Brain pericyte (primary cell): ENCODE results near the gene BIN1.
"Not testable (repeated sequence)": the region's sequence is repeated elsewhere in the genome, so short reads cannot be mapped to it uniquely, and the experiment has no call there.

Experiments
- DNase-seq: peaks from one replicate; pipeline ENCODE4 v3.0.0-alpha.2; 2012; ENCODE audit warnings: low read depth, low spot score

The BIN1 gene

DNA sequence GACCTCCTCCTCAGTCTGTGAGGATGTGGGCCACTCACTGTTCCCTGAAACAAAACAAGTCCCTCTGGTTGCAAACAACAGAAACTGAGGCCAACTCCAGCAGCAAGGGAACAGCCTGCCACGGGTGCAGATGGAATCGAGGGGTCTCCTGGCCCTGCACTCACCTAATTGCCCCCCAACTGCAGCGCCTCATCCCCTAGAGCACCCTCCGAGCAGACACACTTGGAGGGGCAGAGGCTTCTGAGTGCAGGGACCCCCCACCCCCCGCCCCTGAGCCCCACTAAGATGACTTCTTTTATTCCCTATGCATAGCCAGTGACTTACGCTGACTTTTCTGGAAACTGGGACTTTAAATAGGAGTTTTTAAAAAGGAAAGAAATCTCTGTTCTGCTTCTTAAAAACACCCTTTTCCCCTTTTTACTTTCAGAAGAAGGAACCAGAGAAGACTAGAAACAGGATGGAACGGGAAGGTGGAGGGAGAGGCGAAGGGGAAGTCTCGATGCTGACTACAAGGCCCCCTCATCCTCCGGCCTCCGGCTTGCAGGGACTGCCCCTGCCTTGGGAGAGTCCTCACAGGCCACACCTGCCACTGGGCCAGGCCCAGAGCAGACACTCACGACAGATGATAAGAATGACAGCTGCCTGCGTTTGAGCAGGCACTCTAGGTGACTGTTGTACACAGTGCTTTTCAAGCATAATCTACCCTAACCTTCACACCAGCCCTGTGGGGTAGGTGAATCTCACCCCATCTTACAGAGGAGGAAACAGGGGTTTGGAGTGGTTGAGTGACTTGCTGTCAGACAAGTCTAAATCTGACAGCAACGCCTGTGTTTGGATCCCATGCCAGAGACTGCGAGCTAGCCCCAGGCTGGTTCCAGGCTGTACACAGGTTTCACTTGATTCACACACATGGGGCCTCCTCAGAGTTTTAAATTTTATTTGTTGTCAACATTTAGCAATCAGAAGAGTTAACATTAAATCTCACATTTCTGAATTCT is 28.2 kb upstream of the BIN1 start:
- DNase-seq: no peak

DNA sequence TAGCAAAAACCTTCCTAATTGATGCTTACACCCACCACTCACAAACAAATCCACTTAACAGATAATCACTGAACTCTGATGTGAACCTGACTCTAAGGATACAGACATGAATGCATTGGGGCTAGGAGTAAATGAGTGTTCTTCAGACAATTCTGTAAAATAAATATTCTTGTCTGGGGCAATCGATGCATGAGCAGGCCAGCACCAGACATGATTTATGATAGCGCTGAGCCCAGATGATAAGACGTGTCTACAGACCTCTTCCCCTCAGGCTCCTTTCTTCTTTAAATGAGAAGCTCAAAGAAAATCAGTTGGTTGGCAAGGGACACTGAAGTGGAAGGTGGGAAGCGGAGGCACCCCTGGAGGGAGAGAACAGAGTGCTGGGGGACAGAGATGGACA is 27.3 kb upstream of the BIN1 start:
- no peak for DNase-seq

DNA sequence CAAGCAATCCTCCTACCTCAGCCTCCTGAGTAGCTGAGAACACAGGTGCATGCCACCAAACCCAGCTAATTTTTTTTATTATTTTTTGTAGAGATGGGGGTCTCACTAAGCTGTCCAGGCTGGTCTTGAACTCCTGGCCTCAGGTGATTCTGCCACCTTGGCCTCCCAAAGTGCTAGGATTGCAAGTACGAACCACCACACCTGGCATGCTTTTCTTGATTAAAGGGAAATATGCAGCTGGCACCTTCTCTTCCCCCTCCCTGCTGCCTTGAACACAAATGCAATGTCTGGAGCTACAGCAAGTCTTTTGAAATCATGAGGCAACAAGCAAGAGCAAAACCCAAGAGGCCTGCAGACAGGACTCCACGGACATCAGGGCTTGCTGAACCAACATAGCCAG is 26.8 kb upstream of the BIN1 start:
- DNase-seq: no peak

DNA sequence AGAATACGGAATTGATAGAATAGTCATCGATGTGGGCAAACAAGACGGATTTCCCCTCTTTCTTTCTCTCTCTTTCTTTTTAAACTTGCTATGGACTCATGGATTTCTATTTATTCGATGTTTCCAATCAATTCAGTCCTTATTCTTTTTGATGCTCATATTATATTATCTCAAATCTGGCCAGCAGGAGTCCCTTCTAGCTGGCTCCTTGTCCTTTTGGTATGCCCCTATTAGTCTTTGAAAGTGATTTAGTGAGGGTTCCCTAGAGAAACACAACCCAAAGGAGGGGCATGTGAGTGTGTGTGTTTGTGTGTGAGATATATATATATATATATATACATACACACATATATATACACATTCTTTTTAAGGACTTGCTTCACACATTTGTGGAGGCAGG is 23.5 kb upstream of the BIN1 start:
- no peak for DNase-seq

DNA sequence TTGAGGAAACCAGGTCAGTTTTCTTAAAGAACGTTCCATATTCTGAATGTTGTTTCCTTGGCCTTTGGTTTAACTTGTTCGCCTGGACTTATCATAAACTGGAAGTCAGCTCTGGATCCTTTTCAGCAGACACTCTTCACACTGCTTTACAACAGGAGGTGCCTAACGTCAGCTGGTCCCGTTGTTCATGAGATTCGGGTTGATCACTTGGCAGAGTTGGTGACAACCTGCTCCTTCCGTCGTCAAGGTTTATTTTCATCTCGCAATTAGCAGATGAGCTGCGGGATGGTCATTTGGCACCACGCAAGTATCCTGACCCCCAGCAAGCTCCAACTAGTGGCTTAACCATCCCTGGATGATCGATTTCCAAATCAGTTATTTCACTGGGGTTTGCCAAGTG is 23.0 kb upstream of the BIN1 start:
- DNase-seq: no peak

DNA sequence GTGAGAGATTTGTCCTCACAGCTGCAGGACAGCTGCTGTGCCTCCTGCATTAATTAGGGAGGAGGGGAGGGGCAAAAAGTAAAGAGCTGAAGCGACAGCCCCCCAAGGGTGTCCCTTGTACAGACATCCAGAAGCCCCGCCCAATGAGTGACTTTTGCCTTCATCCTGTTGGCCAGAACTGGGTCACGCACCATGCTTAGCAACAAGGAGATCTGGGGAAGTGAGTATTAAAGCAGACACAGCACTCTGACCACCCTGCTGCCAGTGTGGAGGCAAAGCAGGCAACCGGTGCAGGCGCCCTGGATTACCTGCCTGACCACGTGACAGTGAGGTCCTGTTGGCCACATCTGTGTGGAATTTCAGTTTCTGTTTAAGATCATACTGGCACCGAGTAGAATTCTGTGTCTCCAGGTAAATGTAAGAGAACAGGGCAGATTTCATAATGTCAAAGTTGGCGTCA is 21.5 kb upstream of the BIN1 start:
- no peak for DNase-seq

DNA sequence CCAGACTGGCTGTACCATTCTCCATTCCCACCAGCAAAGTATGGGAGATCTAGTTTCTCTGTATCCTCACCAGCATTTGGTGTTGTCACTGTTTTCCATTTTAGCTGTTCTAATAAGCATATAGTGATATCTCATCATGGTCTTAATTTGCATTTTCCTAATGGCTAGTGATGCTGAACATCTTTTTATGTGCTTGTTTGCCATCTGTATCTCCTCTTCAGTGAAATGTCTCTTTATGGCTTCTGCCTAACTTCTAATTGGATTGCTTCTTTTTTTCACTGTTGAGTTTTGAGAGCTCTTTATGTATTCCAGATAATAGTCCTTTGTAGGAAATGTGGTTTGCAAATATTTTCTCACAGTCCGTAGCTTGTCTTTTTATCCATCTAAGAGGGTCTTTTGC is 18.9 kb upstream of the BIN1 start:
- no peak for DNase-seq

DNA sequence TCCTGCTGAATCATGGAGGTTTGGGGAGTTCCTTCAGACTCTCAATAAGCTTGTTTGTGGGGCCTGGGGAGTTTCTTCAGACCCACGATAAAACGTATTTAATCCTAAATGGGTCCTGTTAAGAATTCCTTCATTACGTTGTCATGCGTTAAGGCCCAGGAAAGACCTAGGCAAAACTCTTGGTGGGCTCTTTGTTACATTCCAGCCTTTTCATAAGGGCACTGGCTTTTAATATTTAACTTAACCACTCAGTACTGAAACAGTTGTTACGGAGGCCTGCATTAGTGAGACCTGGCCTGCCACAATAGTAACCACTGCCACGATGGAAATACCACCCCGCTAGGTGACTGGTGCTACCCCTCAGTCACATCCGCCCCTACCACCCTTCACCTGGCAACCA is 17.5 kb upstream of the BIN1 start:
- DNase-seq: no peak

DNA sequence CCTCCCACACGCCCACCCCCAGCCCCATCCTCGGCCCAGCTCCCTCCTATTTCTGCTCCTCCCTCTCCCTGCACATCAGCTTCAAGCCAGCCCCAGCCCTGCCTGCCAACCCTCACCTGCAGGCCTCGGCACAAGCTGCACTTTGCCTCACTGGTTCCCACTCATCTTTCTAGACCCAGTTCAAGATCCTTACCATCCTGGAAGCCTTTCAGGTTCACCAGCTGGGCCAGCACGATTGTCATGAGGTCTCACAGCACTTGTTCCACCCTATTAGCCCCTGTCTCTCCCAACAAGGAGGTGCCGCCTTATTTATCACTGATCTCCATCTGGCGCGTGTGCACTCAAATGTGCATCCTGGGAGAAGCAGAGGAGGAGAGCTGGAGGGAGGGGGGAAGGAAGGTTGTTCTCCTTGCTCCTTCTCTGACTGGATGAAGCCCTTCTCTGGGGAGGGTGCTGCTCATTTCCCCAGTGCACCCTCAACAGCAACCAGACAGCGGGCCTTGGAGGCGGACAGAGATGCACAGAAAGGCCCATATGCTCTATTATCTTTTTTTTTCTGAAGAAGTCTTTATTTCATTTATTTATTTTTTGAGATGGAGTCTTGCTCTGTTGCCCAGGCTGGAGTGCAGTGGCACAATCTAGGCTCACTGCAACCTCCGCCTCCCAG is 15.5 kb upstream of the BIN1 start:
- no peak for DNase-seq

DNA sequence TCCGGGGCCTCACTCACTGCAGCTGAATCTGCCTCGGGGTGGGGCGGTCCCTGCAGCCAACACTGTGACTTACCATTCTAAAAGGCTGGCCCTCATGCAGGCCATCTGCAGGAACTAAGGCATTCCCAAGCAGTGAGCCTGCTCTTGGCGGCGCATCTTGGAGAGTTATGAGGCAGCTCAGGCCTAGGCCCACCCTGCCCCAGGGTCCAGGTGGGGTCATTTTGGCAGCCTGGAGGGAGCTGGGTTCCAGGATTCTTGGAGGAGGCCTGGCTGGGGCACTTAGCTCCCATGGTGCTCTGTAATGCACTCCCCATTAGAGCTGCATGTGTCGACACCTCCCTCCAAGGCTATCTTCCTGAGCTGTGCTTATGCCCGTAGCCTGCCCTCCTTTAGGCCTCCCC is 14.8 kb upstream of the BIN1 start:
- no peak for DNase-seq

DNA sequence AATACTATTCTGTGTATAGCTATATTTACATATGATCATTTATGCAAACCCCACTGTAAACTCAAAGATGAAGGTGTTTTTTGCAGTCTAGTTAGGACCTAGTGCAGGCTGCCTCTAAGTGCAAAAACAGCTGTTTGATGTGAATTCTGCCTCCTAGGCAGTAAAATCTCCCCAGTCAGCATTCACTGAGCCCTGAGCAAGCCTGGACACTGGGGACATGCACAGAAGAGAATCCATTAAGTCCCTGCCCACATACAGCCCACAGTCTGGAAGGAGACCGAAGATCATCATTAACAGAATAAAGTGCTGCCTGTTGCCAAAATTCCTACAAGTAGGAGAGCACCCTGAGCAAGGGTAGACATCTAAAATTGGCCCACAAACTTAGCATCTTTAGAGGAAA is 14.4 kb upstream of the BIN1 start:
- no peak for DNase-seq

DNA sequence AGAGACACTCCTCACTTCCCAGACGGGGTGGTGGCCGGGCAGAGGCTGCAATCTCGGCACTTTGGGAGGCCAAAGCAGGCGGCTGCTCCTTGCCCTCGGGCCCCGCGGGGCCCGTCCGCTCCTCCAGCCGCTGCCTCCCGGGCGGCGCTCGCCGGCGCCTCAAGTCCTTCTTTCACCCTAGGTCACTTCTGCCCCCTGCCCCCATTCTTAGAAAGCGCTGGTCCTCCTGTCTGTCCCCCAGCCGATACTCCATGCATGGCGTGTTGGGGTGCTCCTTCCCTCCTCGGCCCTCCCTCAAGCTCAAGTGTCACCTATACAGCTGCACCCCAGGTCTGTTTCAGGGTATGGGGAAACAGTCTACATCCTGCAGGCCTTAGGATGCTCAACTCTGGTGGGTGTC is 13.5 kb upstream of the BIN1 start:
- not testable (repeated sequence) for DNase-seq

DNA sequence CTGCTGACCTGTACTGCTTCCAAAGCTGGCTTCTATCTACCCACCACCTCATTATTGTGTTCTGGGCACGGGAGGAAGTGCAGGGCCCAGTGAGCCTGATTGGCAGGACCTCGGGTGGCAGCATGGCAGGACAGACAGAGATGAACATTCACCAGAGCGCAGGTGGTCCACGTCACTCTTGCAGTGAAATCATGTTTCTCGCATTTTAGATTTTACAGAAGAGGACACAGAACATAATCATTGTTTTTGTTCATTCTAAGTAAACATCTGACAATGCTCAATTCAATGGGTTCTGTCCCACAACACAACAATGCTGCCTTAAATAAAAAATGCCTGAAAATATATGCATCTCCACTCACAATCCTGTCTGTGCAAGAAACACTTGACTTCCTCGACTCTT is 11.5 kb upstream of the BIN1 start:
- no peak for DNase-seq

DNA sequence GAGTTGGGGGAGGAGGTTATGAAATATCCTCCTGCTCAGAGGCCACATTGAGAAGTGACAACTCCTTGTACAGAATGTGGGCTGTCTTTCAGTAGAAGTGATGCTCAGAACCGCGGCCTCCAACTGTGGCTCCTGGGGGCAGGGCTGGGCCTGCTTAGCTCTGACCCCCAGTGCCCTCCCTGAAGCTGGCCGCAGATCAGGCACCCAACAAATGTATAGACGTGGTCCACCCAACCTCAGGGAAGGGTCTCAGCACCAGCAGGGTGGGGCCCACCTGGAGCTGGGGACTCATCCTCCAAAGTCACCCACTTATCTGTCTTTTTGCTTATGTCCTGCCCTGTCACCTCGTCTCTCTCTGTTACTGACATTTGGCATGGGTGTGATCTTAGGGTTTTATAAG is 11.1 kb upstream of the BIN1 start:
- DNase-seq: no peak

DNA sequence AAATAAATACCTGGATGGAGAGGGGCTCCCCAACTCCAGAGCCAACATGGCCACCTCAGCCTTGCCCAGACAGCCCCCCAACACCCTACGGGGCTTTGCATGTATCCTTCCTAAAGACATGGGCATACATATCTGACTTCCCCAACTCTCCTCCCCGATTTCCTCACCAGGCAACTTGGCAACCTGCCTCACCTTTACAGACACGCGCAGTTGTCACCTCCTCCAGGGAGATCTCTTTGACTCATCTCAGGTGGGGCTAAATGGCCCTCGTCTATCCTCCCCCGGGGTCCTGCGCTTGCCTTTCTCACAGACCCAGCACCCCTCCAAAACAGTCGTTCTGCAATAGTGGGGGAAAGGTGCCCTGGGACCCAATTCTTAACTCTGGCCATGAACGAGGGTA is 10.6 kb upstream of the BIN1 start:
- DNase-seq: no peak

DNA sequence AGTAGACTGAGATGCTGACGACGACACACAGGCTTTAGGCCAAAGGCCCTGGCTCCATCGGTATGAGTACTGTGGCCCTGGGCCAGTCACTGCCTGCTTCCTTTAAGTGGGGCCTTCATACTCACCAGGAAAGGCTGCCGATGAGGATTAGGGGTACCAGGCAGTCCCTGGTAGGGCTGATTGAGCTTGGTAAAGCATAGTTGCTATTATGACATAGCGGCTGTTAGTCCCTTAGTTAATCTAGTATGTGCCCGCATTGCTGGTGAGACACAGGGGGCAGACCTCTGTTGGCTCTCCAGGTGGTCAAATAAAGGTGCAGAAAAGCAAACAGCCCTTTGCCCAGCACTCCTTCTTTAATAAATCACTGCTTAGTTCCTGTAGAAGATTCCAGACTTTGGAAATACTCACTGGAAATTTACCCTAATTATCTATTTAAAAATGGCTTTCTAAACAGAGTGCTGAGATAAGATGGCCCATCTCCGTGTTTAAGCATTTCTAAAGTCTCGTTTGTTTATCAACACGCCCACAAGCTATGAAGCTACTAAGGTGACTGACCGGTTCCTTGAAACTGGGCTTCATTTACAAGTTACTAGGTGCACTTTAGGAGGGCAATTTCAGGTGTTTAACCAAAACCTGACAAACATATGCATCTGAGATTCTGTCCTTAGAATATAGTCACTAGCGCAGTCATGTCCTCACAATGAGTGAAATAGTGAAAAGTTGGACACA is 8.7 kb upstream of the BIN1 start:
- DNase-seq: no peak

DNA sequence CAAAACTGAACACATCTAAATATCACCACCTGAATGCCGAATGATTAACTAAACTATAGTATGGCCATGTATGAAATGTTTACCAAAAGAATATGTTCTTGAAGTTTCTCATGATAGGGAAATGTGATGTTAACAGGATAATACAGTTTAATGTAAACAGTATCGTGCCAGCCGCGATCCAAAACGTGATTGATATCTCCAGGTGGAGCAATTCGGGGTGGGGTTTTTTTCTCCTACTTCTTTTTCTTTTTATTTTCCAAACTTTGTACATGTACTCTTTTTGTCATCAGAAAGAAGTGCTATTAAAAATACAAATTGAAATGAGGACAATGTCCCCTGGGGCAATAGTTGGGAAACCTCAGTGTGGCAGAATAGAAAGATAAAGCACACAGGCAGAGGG is 4.0 kb upstream of the BIN1 start:
- DNase-seq: no peak

DNA sequence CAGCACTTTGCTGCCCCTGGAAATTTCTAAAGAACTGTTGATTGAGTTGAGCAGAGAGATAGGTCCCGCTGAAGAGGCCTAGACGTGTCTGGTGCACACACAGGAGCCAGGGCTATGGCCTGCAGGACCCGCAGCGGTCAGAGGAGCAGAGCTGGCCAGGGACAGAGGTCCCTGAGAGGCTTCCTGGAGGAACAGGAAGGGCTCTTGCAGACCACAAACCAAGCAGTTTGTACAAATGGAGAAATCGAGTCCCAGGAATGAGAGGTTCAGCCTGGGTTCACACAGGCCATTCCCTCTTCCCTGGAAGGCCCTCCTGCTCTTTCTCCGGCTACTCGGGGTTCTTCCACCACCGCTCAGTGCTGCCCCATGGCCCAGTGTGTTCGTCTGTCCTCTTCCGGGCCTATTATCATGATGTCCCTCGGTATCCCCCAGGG is 1.2 kb upstream of the BIN1 start:
- no peak for DNase-seq

DNA sequence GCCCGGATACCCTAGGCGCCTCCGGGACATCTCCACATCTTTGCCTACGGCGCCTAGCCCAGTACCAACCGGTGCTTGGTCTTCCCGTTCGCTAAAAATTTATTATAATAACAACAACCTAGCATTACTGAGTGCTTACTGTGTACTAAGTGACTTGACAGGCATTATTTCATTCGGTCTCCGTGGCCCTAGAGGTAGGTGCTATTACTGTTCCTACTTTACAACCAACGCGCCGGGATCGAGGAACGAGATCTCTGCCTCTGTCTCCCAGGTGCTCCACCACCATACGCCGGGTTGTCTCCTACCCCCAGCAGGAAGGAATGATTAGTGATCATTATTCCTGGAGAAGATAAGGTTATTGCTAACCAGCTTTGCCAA is 657 bp upstream of the BIN1 start:
- DNase-seq: no peak

DNA sequence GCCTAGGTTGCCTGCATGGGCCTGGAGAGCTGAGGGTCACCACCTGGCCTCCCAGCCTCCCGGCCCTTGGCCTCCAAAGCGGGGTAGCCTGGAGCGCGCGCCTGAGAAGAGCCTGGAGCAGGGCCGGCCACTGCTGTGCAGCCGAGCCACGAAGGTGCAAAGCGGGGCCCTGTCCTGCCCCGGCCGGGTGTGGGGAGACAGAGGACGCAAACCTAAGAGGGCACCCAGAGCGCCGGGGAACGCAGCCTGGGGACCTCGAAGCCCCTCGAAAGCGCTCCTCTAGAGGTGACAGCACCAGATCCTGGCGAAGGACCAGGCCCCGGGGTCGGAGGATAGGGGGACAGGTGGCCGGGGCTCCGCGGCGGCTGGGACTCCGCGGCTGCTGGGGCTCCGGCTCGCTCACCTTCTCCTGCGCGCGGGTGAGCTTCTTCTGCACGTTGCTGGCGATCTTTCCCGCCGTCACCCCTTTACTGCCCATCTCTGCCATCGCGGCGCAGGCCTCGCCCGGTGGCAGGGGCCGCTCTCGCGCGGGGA is 430 bp downstream of the BIN1 start:
- DNase-seq: no peak

DNA sequence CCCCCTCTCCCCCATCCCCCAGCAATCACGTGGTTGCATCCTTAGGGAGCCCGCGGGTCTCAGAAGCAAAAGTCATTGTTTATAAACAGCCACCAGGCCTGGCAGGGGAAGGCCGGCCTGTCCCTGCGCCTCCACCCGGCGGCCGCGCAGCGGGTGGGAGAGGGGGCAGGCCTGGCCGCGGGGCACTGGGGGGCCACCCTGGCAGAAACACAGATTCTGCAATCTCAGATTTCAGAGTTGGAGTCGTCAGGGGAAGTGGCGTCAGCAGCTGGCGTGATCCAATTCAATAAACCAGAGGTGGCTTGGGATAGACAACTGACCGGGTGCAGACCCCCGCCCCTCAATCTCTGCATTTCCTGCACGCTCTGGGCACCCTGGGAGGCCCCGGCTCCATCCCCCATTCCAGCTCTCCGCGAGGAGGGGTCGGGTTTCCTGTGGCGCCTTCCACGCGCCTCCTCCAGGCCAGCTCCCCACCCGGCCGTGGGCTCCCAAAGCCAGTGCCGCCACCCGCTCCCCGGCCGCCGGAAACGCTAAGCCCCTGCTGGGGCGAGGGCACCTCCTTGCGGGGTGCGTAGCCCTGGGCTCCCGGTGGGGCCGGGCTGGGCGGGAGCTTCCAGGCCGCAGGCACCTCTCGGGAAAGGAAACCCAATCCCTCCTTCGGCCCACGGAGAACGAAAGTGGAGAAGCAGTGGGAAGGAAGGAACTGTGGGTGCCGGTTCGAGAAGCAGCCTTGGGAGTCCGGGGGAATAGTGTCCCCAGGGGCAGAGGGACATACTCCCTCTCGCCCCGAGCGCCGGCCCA is 1.1 kb downstream of the BIN1 start:
- DNase-seq: peak; percentile 66
